Measurements from ENCODE around the gene USP35.

DNA sequence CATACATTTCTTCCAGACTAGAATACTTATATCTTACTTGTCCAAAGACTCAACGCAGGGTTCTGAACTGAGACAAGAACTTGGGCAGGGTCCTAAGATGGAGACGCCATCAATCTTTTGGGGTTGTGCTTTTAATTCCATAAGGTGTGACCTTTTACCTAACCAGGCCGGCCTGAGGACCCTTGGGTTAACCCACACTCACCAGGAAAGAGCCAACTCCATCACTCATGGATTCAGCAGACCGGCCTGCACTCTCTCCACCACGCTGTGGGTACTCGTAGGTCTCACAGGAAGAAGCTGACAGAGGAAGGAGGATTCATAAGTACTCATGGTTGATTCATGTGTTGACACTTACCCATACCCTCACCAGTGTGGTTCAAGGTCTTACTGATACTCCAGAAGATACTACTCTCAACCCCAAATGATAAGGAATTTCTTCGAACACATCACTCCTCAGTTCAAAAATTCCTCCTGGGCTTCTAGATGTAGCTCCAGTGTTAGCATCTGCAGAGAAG is 36.2 kb downstream of the USP35 start:
- TF ChIP-seq POLR2A (IDR thresholded peaks at IDR 0.05; ENCODE audit: low read depth, low read length) = no peak
- no peak for TF ChIP-seq POLR2AphosphoS5 (IDR thresholded peaks at IDR 0.05; ENCODE audit: low read depth, low read length)
- TF ChIP-seq TAF1 (IDR thresholded peaks at IDR 0.05; ENCODE audit: low read depth, low read length) = no peak

All from GM12891 (cell line).